Fibroblast of lung (primary cell): Measurements from ENCODE around the gene INSRR. TPM values are rescaled to one million over a fixed set of nuclear protein-coding genes. Genes with fewer than 3 reads are reported as not detected.

Source experiments
- DNase-seq, 2 donors: peaks; one replicate each; pipeline versions ENCODE4 v3.0.0 to v3.0.0-alpha.2; 2010; ENCODE audit warnings: low read depth in 2 of 2
- H2AFZ ChIP-seq: 2 replicates; pipeline ENCODE4 v1.5.1; 2012; ENCODE audit warnings: low read length, control low read depth, inconsistent platforms
- H3K27ac ChIP-seq: 2 replicates; pipeline ENCODE4 v1.5.1; 2011; ENCODE audit warnings: low read length, control low read depth; ENCODE audit not compliant: insufficient read depth
- H3K27me3 ChIP-seq: 2 replicates; pipeline ENCODE4 v1.5.1; 2011; ENCODE audit warnings: mild to moderate bottlenecking, low read length; ENCODE audit not compliant: control insufficient read depth, insufficient read depth
- H3K36me3 ChIP-seq: 2 replicates; pipeline ENCODE4 v1.5.1; 2011; ENCODE audit warnings: low read length; ENCODE audit not compliant: control insufficient read depth, insufficient read depth
- H3K4me1 ChIP-seq: 2 replicates; pipeline ENCODE4 v1.5.1; 2011; ENCODE audit warnings: low read length; ENCODE audit not compliant: control insufficient read depth, insufficient read depth; ENCODE audit errors: extremely low read depth
- H3K4me2 ChIP-seq: 2 replicates; pipeline ENCODE4 v1.5.1; 2011; ENCODE audit warnings: low read length, control low read depth; ENCODE audit not compliant: insufficient read depth; ENCODE audit errors: extremely low read depth
- H3K4me3 ChIP-seq, 4 experiments: fragments of 200-600 bp in 1 of 4; sonication (generic) in 1 of 4; replicated peaks in 1 of 4; 2 replicates each; pipeline ENCODE4 v1.5.1; 2011 to 2016; ENCODE audit warnings: low read length in 4 of 4, low read depth in 3 of 4, mild to moderate bottlenecking in 3 of 4, control low read depth in 2 of 4, inconsistent platforms in 1 of 4, mixed read lengths in 1 of 4; ENCODE audit not compliant: insufficient read depth in 1 of 4; ENCODE audit errors: control extremely low read depth in 1 of 4
- H3K79me2 ChIP-seq: 2 replicates; pipeline ENCODE4 v1.5.1; 2012; ENCODE audit warnings: mild to moderate bottlenecking, low read length, inconsistent platforms; ENCODE audit not compliant: control insufficient read depth, insufficient read depth
- H3K9ac ChIP-seq: 2 replicates; pipeline ENCODE4 v1.5.1; 2011; ENCODE audit warnings: mild to moderate bottlenecking, low read length, control low read depth; ENCODE audit not compliant: insufficient read depth
- H3K9me3 ChIP-seq: 2 replicates; pipeline ENCODE4 v1.5.1; 2012; ENCODE audit warnings: low read depth, low read length; ENCODE audit not compliant: control insufficient read depth, insufficient read depth
- H4K20me1 ChIP-seq: 2 replicates; pipeline ENCODE4 v1.5.1; 2011; ENCODE audit warnings: low read length; ENCODE audit not compliant: control insufficient read depth, insufficient read depth; ENCODE audit errors: extremely low read depth
- CTCF ChIP-seq, 2 donors: IDR thresholded peaks in 1 of 2; conservative IDR thresholded peaks in 1 of 2; 1 replicate in 1 of 2; 2 replicates in 1 of 2; pipeline ENCODE4 v1.5.1; 2011 to 2012; ENCODE audit warnings: low read length in 2 of 2, control low read depth in 1 of 2, inconsistent platforms in 1 of 2, low read depth in 1 of 2, mild to moderate bottlenecking in 1 of 2
- EZH2 ChIP-seq: IDR thresholded peaks from 2 replicates; pipeline ENCODE4 v1.5.1; 2012; ENCODE audit warnings: low read length, control low read depth, mild to moderate bottlenecking; ENCODE audit errors: missing control alignments
- polyA plus RNA-seq, 2 donors: library from polyadenylated mRNA; depleted of rRNA in 1 of 2; stranded (reverse) in 1 of 2; unstranded in 1 of 2; fragments of >200 nt; gene quantifications; 2 replicates each; pipeline ENCODE4 v1.2.1, GENCODE V29; 2011 to 2012; ENCODE audit warnings: missing spikeins in 1 of 2
- total RNA-seq: library from RNA; depleted of rRNA; stranded (reverse); fragments of >200 nt; gene quantifications from 2 replicates; pipeline ENCODE4 v1.2.1, GENCODE V29; 2014

INSRR gene
- total and polyA plus RNA-seq, 2 donors (not counting 1 experiment from before 2014, with no cell fraction given): not detected

DNA sequence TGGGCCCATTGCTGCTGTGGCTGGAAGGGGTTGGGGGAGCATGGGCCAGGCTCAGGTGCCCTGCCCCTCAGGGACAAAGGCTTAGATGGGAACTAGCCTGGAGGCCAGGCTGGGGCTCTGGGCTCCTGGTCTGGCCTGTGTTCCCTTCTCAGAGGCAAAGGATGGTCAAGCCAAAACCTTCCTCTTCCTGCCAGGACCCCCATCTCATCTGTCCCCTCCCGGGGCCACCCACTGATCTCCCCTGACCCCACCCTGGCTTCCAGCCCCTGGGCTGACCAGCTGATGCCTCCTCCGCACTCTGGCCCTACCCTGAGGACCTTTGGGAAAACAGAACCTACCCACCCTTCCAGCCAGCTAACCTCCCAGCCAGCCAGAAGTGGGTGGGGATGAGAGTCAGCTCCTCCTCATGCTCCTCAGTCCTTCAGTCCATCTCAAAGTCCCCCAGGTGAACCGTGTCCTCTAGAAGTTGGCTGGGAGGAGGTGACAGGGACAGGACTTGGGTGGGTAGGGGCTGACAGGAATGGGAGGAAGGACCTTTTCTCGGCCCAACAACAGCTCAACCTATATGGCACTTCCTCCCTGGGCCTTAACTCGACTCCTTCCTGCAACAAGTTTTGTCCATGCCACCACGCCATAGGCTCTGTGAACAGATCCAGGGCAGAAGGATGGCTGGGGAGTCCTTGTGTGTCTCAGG lies 42.1 kb upstream of the INSRR start:
- DNase-seq: no peak
- TF ChIP-seq EZH2 (no peak), CTCF (conservative IDR thresholded peaks at IDR 0.05 in 1 of 2, IDR thresholded peaks at IDR 0.05 in 1 of 2; ENCODE audit: low read depth in 1 of 2, low read length in 2 of 2) (no peak)
- peaks cover 76% of the 10 kb centered on the region for H3K4me1 ChIP-seq
- H2AFZ ChIP-seq: no peak overlapping the region
- peaks cover 11% of the 10 kb centered on the region for H3K36me3 ChIP-seq
- peak overlapping the region; percentile 69 for H3K27ac ChIP-seq
- no peak overlapping the region for H3K4me3 ChIP-seq
- no peaks in the 10 kb centered on the region for H3K9me3 ChIP-seq
- H3K4me2 ChIP-seq: no peak overlapping the region
- H3K9ac ChIP-seq: no peak overlapping the region
- no peaks in the 10 kb centered on the region for H3K27me3 ChIP-seq
- no peaks in the 10 kb centered on the region for H4K20me1 ChIP-seq
- H3K79me2 ChIP-seq: peaks cover 79% of the 10 kb centered on the region

DNA sequence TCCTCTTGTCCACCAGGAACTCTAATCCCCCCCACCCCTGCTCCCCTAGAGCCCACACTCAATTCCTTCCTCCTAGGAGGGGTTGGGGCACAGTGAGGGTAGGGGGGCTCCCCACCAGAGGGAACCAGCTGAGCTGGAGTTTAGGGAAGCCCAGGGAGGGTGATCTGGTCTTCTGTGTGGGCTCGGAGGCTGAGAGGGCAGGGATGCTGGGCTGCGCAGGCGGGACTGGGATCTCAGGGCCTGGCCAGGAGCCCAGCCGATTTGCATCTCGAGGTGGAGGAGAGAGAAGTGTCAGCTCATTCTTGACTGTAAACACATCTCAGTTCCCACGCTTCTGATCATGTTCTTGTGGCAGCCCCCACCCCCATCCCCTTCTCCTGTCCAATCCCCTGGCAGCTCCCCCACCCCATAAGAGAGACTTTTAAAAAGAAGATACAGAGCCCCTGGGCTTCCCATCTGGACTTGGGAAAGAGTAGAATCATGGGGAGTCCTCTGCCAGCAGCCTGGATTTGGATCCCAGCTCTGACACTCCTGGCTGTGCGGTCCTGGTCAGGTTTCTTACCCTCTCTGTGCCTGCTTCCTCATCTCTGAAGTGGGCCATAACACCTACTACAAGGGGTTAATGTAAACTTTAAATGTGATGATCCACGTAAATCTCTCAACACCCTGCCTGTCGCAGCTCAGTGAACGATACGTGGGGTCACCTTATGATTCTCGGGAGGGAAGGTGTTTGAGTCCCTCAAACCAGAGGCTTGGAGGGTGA lies 41.2 kb upstream of the INSRR start:
- Histone ChIP-seq H3K27ac (peak overlapping the region; percentile 95), H4K20me1 (no peaks in the 10 kb centered on the region), H3K79me2 (peaks cover 76% of the 10 kb centered on the region), H3K9me3 (no peaks in the 10 kb centered on the region), H3K4me1 (peaks cover 77% of the 10 kb centered on the region), H3K4me2 (no peak overlapping the region), H3K9ac (peak overlapping the region; percentile 54), H3K36me3 (peaks cover 6% of the 10 kb centered on the region), H2AFZ (no peak overlapping the region), H3K27me3 (no peaks in the 10 kb centered on the region), H3K4me3 (no peak overlapping the region)
- no peak for TF ChIP-seq EZH2
- no peak for TF ChIP-seq CTCF (conservative IDR thresholded peaks at IDR 0.05 in 1 of 2, IDR thresholded peaks at IDR 0.05 in 1 of 2; ENCODE audit: low read depth in 1 of 2, low read length in 2 of 2)
- DNase-seq: peak; percentile 59 to 72

GRCh38 chr1:156898971-156899664 lies 40.2 kb upstream of the INSRR start:
- TF ChIP-seq CTCF (conservative IDR thresholded peaks at IDR 0.05 in 1 of 2, IDR thresholded peaks at IDR 0.05 in 1 of 2; ENCODE audit: low read depth in 1 of 2, low read length in 2 of 2) (no peak), EZH2 (no peak)
- no peak overlapping the region for H3K4me3 ChIP-seq
- H3K27ac ChIP-seq: peak overlapping the region; percentile 95
- H3K79me2 ChIP-seq: peaks cover 75% of the 10 kb centered on the region
- no peak for DNase-seq
- peaks cover 73% of the 10 kb centered on the region for H3K4me1 ChIP-seq
- H4K20me1 ChIP-seq: no peaks in the 10 kb centered on the region
- H3K4me2 ChIP-seq: no peak overlapping the region
- no peaks in the 10 kb centered on the region for H3K9me3 ChIP-seq
- H2AFZ ChIP-seq: no peak overlapping the region
- peaks cover 4% of the 10 kb centered on the region for H3K36me3 ChIP-seq
- no peaks in the 10 kb centered on the region for H3K27me3 ChIP-seq
- peak overlapping the region; percentile 50 for H3K9ac ChIP-seq
